HepG2 (cell line): Measurements from ENCODE around the gene SIX4. TPM values are rescaled to one million over a fixed set of nuclear protein-coding genes. Genes with fewer than 3 reads are reported as not detected.
A peak's percentile ranks its signal among the peaks of the same experiment; 100 is the strongest.

Experiments
- CBFB ChIP-seq: sonication (generic); formaldehyde crosslinking; IDR thresholded peaks from 2 replicates; pipeline ENCODE4 v1.4.0; 2020; ENCODE audit warnings: missing genetic modification reagents
- CHCHD3 ChIP-seq: sonication (generic); formaldehyde crosslinking; IDR thresholded peaks from 2 replicates; pipeline ENCODE4 v1.8.0; 2022; ENCODE audit warnings: mild to moderate bottlenecking, missing genetic modification reagents, moderate library complexity
- HIVEP1 ChIP-seq: sonication (generic); formaldehyde crosslinking; IDR thresholded peaks from 2 replicates; pipeline ENCODE4 v1.4.0; 2020; ENCODE audit warnings: mild to moderate bottlenecking, missing genetic modification reagents
- HNRNPL ChIP-seq: fragments of 200-400 bp; formaldehyde crosslinking; IDR thresholded peaks from 2 replicates; pipeline ENCODE4 v1.6.1; 2017; ENCODE audit warnings: mild to moderate bottlenecking, low read depth, low read length
- KMT2A ChIP-seq: sonication (generic); formaldehyde crosslinking; IDR thresholded peaks from 2 replicates; pipeline ENCODE4 v1.4.0; 2020; ENCODE audit warnings: missing genetic modification reagents
- MTA1 ChIP-seq: sonication (generic); formaldehyde crosslinking; IDR thresholded peaks from 2 replicates; pipeline ENCODE4 v1.4.0; 2020; ENCODE audit warnings: missing genetic modification reagents, mild to moderate bottlenecking, borderline replicate concordance
- MXI1 ChIP-seq: IDR thresholded peaks from 3 replicates; pipeline ENCODE4 v1.6.1; 2012; ENCODE audit warnings: low read depth, low read length, inconsistent platforms, borderline replicate concordance
- PHF8 ChIP-seq: sonication (generic); formaldehyde crosslinking; IDR thresholded peaks from 2 replicates; pipeline ENCODE4 v1.5.0; 2020; ENCODE audit warnings: missing genetic modification reagents
- POGZ ChIP-seq: sonication (generic); formaldehyde crosslinking; IDR thresholded peaks from 2 replicates; pipeline ENCODE4 v1.4.0; 2020; ENCODE audit warnings: mild to moderate bottlenecking, missing genetic modification reagents
- TAF1 ChIP-seq: sonication (generic); formaldehyde crosslinking; IDR thresholded peaks from 2 replicates; pipeline ENCODE4 v1.4.0; 2020; ENCODE audit warnings: missing genetic modification reagents
- TARDBP ChIP-seq: sonication (generic); formaldehyde crosslinking; IDR thresholded peaks from 2 replicates; pipeline ENCODE4 v1.8.0; 2022; ENCODE audit warnings: mild to moderate bottlenecking, missing genetic modification reagents
- ZBTB7B ChIP-seq: sonication (generic); formaldehyde crosslinking; IDR thresholded peaks from 2 replicates; pipeline ENCODE4 v1.4.0; 2020; ENCODE audit warnings: missing genetic modification reagents
- ZNF160 ChIP-seq: sonication (generic); formaldehyde crosslinking; IDR thresholded peaks from 2 replicates; pipeline ENCODE4 v1.8.0; 2022; ENCODE audit warnings: mild to moderate bottlenecking, inconsistent platforms, missing genetic modification reagents
- ZNF232 ChIP-seq: sonication (generic); formaldehyde crosslinking; IDR thresholded peaks from 2 replicates; pipeline ENCODE4 v1.4.0; 2020; ENCODE audit warnings: missing genetic modification reagents, borderline replicate concordance
- ZNF547 ChIP-seq: sonication (generic); formaldehyde crosslinking; IDR thresholded peaks from 2 replicates; pipeline ENCODE4 v1.5.1; 2020; ENCODE audit warnings: mild to moderate bottlenecking, missing genetic modification reagents
- polyA plus RNA-seq, 8 experiments: library from polyadenylated mRNA; depleted of rRNA in 3 of 8; stranded (reverse) in 7 of 8; unstranded in 1 of 8; fragments of >200 nt; fragmentation: Illumina TruSeq in 4 of 8; extraction: Trizol in 4 of 8; gene quantifications; 2 replicates each; pipeline versions ENCODE4 v1.2.1 to v1.2.3, GENCODE V29; 2011 to 2016; ENCODE audit warnings: low read depth in 4 of 8, missing spikeins in 1 of 8, mixed read lengths in 1 of 8; ENCODE audit not compliant: insufficient read depth in 1 of 8
- total RNA-seq, 5 experiments: library from RNA; depleted of rRNA; stranded (reverse); fragments of >200 nt; fragmentation: Illumina TruSeq; extraction: Trizol; gene quantifications; 2 replicates each; pipeline ENCODE4 v1.2.3, GENCODE V29; 2016; ENCODE audit warnings: low read depth in 1 of 5
- TF ChIP-seq, protein P1 (sequence below): sonication (generic); formaldehyde crosslinking; IDR thresholded peaks from 2 replicates; pipeline ENCODE4 v1.4.0; 2020; ENCODE audit warnings: mild to moderate bottlenecking, missing genetic modification reagents
- TF ChIP-seq, protein P2 (sequence below): sonication (generic); formaldehyde crosslinking; IDR thresholded peaks from 2 replicates; pipeline ENCODE4 v1.4.0; 2020; ENCODE audit warnings: mild to moderate bottlenecking, missing genetic modification reagents, borderline replicate concordance

SIX4 gene
- total and polyA plus RNA-seq, 2 of the 13 experiments (the other 11 are each of a cell fraction or from before 2014, with no cell fraction given) = 5.0 to 6.0 TPM

DNA sequence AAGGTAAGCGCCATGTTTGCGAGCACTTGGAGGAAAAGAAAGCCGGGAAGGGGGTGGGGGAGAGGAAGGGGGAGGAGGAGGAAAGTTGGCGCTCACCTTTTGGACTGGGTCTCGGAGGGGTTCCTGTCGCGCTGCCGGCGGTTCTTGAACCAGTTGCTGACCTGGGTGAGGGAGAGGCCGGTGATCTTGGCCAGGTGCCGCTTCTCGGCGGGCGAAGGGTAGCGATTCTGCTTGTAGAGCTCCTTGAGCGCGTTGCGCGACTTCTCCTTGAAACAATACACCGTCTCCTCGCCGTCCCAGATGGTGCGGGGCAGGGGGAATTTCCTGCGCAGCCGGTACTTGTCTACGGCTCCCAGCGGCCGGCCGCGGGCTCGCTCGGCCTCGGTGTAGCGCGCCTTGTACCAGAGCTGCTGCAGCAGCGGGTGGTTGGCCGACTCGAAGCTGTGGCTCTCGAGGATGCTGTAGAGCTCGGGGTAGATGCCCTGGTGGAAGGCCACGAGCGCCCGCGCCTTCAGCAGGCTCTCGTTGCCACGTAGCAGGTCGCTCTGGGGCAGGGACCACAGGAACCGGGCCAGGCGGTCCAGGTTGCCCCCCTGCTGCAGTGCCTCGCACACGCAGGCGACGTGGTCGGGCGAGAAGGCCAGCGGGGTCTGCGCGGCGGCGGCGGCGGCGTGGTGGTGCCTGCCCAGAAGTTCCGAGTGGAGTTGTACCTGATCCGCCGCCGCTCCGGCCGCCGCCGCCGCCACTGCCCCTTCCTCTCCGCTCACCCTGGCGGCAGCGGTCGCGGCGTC is 840 bp downstream of the SIX4 start (continued):
- TF ChIP-seq HNRNPL (0 out of 2 replicates have a peak, but pooled peaks have one; percentile 45), ZNF547 (no peak; the same call in 1 of the 2 replicates), KMT2A (CRISPR knock-in tag) (peak; percentile 49; the same call in 1 of the 2 replicates), PHF8 (CRISPR knock-in tag) (peak; percentile 55; the same call in 1 of the 2 replicates), POGZ (0 out of 2 replicates have a peak, but pooled peaks have one; percentile 35), TARDBP (CRISPR knock-in tag) (0 out of 2 replicates have a peak, but pooled peaks have one; percentile 24), ZNF232 (CRISPR knock-in tag) (0 out of 2 replicates have a peak, but pooled peaks have one; percentile 35), ZBTB7B (peak; percentile 69; the same call in 1 of the 2 replicates), CHCHD3 (peak; percentile 75; the same call in 1 of the 2 replicates), ZNF160 (CRISPR knock-in tag) (peak; percentile 59; the same call in 1 of the 2 replicates), MTA1 (CRISPR knock-in tag) (no peak), CBFB (CRISPR knock-in tag) (peak; percentile 21; the same call in 1 of the 2 replicates), HIVEP1 (CRISPR knock-in tag) (peak; percentile 54; the same call in 1 of the 2 replicates), TAF1 (CRISPR knock-in tag) (peak; percentile 32; the same call in 1 of the 2 replicates), MXI1 (no peak)
- TF ChIP-seq, protein P1, sequence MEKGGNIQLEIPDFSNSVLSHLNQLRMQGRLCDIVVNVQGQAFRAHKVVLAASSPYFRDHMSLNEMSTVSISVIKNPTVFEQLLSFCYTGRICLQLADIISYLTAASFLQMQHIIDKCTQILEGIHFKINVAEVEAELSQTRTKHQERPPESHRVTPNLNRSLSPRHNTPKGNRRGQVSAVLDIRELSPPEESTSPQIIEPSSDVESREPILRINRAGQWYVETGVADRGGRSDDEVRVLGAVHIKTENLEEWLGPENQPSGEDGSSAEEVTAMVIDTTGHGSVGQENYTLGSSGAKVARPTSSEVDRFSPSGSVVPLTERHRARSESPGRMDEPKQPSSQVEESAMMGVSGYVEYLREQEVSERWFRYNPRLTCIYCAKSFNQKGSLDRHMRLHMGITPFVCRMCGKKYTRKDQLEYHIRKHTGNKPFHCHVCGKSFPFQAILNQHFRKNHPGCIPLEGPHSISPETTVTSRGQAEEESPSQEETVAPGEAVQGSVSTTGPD (CRISPR knock-in tag) = 0 out of 2 replicates have a peak, but pooled peaks have one; percentile 29
- TF ChIP-seq, protein P2, sequence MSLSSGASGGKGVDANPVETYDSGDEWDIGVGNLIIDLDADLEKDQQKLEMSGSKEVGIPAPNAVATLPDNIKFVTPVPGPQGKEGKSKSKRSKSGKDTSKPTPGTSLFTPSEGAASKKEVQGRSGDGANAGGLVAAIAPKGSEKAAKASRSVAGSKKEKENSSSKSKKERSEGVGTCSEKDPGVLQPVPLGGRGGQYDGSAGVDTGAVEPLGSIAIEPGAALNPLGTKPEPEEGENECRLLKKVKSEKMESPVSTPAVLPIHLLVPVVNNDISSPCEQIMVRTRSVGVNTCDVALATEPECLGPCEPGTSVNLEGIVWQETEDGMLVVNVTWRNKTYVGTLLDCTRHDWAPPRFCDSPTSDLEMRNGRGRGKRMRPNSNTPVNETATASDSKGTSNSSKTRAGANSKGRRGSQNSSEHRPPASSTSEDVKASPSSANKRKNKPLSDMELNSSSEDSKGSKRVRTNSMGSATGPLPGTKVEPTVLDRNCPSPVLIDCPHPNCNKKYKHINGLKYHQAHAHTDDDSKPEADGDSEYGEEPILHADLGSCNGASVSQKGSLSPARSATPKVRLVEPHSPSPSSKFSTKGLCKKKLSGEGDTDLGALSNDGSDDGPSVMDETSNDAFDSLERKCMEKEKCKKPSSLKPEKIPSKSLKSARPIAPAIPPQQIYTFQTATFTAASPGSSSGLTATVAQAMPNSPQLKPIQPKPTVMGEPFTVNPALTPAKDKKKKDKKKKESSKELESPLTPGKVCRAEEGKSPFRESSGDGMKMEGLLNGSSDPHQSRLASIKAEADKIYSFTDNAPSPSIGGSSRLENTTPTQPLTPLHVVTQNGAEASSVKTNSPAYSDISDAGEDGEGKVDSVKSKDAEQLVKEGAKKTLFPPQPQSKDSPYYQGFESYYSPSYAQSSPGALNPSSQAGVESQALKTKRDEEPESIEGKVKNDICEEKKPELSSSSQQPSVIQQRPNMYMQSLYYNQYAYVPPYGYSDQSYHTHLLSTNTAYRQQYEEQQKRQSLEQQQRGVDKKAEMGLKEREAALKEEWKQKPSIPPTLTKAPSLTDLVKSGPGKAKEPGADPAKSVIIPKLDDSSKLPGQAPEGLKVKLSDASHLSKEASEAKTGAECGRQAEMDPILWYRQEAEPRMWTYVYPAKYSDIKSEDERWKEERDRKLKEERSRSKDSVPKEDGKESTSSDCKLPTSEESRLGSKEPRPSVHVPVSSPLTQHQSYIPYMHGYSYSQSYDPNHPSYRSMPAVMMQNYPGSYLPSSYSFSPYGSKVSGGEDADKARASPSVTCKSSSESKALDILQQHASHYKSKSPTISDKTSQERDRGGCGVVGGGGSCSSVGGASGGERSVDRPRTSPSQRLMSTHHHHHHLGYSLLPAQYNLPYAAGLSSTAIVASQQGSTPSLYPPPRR = peak; percentile 40; the same call in 1 of the 2 replicates
